ENCODE measurements around the gene DPEP3.
"Not testable (repeated sequence)": the region's sequence is repeated elsewhere in the genome, so short reads cannot be mapped to it uniquely, and the experiment has no call there.

Gene DPEP3

GRCh38 chr16:67946966-67947558 lies 33.2 kb downstream of the DPEP3 start:
- FAIRE-seq (no peak), DNase-seq (ENCODE audit: insufficient read length, low spot score) (no peak)

GRCh38 chr16:67946128-67946569 lies 34.1 kb downstream of the DPEP3 start:
- peak; percentile 33 for FAIRE-seq
- no peak for DNase-seq (ENCODE audit: insufficient read length, low spot score)

DNA sequence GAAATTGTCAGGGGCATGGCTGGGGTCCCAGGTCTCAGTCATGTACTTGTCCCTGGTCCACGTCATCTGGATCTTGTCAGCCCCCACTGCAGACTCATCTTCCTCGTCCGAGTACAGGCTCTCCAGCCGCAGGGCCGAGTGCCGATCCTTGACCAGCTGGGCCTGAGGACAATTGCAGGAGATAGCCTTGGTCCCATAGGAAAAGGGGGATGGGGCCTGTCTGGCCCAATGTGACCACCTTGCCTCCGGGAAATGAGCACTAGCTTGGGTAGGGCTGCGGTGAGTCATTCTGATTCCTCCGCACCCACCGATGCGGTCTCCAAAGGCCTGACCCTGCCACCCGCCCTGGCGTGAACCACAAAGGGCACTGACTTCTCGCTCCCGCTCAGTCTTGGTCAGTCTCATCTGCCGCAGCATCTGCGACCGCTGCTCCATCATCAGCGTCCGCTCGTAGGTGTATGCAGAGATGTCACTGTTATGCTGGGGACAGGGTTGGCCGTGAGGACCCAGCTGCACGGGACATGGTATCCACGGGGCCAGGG lies 34.8 kb downstream of the DPEP3 start:
- DNase-seq (ENCODE audit: insufficient read length, low spot score) (no peak), FAIRE-seq (no peak)

- FAIRE-seq (no peak), DNase-seq (ENCODE audit: insufficient read length, low spot score) (no peak)
Observed at GRCh38 chr16:67944690-67945391, 35.5 kb downstream of the DPEP3 start.

DNA sequence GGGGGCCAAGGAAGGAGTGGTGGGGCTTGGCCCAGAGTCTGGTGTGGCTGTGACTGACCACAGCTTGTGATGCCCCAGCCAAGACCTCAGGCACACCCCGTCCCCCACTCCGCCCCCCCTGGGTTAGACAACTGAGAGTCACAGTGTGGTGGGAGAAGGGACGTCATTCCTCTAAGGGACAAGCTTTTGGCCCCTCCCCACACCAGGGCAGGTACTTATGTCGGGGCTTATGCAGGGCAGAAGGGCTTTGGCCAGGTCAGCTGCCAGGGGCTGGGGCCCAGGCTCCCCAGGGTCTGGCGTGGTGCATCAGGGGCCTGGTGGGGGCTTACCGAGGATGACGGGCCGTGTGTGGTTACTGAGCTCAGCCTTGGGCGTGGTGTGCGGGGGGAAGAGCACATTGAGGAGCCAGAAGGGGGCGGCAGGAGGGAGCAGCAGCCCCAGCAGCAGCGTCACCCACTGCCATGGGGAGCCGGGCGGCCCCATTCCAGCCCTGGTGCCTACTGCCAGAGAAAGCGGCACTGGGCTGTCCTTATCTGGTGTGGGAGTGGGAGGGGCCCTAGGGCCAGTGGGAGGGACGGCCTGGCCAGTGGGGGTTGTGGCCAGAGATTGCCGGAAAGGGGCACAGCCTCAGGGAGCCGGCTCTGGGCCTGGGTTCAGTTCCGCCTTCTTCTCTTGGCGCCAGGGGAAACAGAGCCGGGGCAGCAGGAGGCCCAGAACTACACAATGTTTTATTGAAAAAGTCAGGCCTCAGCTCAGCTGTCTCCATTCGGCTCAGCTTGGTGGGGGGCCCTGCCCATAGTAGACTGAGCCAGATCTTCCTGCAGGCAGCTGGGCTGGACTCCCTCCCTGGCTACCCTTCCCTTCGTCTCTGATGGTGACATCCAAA lies 36.4 kb downstream of the DPEP3 start, which contains the start of gene LCAT:
Gene LCAT, minus strand, starts transcription at position 502 of the 886 bp plus-strand sequence. Its CDS starts 19 bp downstream, at position 483.
- DNase-seq (ENCODE audit: insufficient read length, low spot score) = no peak
- no peak for FAIRE-seq

DNA sequence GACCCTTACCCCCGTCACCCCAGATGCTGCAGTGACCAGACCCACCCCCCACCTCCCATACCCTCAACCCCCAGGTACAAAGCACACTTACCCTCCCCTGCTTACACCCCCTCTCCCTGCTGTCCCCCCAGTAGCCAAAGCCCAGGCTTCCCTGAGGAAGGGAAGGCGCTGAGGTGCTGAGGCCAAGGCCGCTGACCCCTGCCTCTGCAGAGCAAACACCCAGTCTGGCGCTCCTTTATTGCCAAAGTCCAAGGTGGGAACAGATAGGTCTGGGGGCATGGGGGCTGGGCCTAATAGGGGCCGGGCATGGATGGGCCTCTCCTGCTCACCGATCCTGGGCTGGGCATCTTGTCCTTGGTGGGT lies 37.1 kb downstream of the DPEP3 start:
- DNase-seq (ENCODE audit: insufficient read length, low spot score) (no peak), FAIRE-seq (no peak)

DNA sequence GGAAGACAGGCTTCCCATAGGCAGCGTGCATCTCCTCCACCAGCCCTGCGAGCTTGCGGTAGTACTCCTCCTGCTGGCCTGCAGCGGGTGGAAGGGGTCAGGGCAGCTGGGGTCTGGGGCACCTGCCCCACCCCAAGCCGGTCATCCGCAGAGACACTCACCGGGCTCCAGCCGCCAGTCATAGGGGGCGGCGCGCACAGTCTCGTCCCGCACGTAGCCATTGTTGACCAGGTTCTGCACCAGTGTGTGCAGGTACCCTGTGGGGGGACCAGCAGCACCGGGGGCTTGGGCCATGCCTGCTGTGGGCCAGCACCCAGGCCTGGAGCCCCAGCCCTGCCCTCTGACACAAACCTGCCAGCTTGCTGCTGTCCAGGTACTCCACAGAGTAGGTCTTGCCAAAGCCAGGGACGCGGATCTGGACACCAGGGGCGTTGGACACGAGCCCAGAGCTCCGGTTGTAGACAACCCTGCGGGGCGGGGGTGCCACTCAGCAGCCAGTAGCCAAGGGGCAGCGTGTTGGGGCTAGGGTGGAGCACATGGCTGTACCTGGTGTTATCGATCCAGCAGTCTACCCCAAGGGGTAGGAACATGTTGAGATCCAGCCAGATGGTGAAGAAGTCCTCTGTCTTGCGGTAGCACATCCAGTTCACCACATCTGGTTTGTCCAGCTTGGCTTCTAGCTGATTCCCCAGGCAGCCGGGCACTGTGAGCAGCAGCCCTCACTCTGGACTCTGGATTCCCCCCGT lies 37.6 kb downstream of the DPEP3 start:
- peak; percentile 48 for FAIRE-seq
- DNase-seq (ENCODE audit: insufficient read length, low spot score) = no peak

GRCh38 chr16:67942200-67942509 lies 38.1 kb downstream of the DPEP3 start:
- FAIRE-seq = peak; percentile 80

DNA sequence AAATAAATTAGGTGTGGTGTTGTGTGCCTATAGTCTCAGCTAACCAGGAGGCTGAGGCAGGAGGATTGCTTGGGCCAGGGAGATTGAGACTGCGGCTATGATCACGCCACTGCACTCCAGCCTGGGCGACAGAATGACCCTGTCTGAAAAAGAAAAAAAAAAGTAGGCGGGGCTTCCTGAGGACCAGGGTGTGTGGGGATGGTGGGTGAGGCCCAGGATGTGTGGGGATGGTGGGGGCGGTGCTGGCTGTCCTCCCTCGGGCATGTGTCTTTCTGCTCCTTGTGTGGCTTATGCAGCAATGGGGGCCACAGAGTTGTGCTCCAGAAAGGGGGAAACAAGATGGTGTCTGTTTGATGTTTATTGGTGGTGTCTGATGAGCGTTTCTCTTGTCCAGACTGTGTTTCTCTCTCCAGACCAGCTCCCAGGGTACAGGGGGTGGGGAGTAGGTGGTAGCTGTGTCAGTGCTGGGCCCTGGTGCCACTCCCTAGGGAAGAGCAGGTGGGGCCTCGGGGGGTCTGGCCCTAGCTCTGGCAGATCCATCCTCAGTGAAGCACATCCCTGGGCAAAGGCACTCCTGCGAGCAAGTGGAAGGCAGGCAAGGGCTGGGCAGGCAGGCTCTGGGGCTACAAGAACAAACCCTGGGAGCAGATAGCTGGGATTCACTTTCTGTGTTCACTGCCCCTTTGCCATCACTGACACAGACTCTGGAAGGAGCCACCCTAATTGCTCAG lies 38.7 kb downstream of the DPEP3 start:
- DNase-seq (ENCODE audit: insufficient read length, low spot score) (no peak), FAIRE-seq (no peak)

More at GRCh38 chr16:67942200-67942509, 38.1 kb downstream of the DPEP3 start:
- DNase-seq (ENCODE audit: insufficient read length, low spot score) = peak; percentile 53

DNA sequence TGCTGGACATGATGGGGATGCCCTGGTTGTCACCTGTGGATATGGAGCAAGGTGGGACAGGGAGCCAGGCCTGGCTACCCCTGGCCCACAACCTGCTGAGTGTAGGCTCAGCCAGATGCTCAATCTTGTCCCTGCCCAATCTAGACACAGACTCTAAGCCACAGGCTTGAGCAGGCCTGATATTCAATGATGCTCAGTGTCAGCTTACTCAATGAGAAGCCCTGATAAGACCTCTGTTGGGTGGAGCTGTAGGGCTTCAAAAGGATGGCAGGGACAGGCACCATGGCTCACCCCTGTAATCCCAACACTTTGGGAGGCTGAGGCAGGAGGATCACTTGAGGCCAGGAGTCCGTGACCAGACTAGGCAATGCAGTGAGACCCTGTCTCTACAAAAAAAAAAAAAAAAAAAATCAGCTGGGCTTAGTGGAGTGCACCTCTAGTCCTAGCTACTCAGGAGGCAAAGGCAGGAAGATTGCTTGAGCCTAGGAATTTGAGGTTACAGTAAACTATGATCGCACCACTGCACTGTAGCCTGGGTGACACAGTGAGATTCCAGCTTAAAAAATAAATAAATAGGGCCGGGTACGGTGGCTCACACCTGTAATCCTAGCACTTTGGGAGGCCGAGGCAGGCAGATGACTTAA lies 39.7 kb downstream of the DPEP3 start:
- FAIRE-seq (no peak), DNase-seq (ENCODE audit: insufficient read length, low spot score) (no peak)

DNA sequence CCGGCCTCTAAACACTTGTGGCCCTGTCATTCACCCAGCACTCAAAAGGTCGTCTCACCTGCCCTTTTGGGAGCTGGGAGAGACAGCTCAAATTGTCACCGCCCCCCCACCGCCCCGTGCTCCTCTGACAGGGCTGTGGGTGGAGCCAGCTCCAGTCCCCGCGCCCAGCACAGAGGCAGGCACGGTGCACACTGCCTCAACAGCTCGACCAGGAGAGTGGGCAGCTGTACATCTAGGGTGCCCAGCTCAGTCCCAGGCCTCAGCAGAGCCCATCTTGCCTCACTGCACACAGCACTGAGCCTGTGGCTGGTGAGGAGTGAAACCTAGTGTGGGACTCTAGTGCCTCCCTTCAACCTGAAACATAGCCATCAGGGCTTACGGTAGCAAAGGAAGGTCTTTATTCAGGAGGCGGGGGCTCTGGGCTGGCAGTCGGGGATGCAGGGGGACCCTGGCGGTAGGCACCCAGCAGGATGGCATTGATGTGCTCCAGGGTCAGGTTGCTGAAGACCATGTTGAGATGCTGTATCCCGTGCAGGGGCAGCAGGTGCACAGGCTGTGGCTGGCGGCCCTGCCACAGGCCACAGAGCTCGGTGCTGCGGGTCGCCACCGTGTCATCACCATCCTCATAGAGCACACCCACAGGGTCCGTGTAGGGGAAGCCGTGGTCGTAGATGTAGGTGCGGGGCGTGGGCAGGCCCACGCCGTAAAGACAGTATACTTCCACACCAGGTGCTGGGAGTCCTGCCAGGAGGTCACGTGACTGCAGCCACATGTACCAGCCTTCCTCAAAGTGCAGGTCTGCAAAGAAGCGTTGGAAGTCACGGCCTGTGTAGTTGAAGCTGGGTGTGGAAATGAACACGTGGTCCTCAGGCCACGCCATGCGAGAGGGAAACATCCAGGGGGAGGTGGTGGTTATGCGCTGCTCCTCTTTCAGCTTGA lies 40.5 kb downstream of the DPEP3 start:
- FAIRE-seq = peak; percentile 26

DNA sequence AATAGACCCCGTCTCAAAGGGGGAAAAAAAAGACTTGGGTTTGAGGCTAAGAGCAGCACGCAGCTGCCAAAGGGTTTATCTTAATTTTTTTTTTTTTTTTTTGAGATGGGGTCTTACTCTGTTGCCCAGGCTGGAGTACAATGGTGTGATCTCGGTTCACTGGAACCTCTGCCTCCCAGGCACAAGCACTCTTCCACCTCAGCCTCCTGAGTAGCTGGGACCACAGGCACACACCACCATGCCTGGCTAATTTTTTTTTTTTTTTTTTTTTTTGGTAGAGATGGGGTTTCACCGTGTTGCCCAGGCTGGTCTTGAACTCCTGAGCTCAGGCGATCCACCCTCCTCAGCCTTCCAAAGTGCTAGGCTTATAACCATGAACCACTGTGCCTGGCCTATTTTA lies 42.6 kb downstream of the DPEP3 start:
- FAIRE-seq; DNase-seq (ENCODE audit: insufficient read length, low spot score): not testable (repeated sequence)

More for the DNA sequence above, 40.5 kb downstream of the DPEP3 start:
- no peak for DNase-seq (ENCODE audit: insufficient read length, low spot score)

DNA sequence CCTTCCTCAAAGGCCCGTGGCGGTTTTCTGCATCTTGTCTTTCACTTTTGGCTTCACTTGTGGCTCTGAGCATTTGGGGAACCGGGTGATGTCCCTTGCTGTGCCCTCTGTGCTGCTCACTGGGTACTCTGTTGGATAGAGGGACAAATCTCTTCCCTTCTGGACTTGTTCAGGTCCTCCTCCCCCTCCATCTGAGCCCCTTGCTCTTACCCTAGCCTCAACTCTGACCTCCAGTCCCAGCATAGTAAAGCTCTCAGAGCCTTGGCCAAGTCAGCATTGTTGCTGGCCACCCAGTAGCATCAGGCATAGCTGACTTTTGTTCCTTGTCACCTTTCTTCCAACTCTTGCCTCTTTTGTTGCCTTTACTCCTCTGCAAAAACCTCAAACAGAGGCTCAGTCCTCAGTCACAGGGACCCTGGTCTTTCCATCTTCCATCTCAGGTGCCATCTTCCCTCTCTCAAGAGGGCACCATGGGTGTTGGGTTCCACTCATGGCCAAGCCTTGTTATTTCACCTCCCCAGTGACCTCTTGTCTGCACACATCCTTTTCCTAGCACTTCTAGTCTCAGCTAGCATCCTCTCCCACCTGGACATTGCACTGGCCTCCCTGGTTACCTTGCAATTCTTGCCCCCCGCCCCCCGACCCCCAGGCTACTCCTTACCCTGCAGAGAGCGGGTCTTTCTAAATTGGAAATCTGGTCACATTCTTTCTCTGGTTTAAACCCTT lies 43.3 kb downstream of the DPEP3 start:
- DNase-seq (ENCODE audit: insufficient read length, low spot score) (no peak), FAIRE-seq (peak; percentile 23)

GRCh38 chr16:67936124-67936879 lies 44.0 kb downstream of the DPEP3 start, which contains the start of gene PSMB10:
Gene PSMB10, minus strand, starts transcription at chr16:67936850. Its CDS starts 101 bp downstream, at chr16:67936749.
- DNase-seq (ENCODE audit: insufficient read length, low spot score) (peak; percentile 49), FAIRE-seq (no peak)

- peak; percentile 90 for FAIRE-seq
Observed at GRCh38 chr16:67935402-67936123, 44.7 kb downstream of the DPEP3 start.

GRCh38 chr16:67935101-67935401 lies 45.2 kb downstream of the DPEP3 start:
- FAIRE-seq = no peak

More at GRCh38 chr16:67935402-67936123, 44.7 kb downstream of the DPEP3 start:
- peak; percentile 99 for DNase-seq (ENCODE audit: insufficient read length, low spot score)

More at GRCh38 chr16:67935101-67935401, 45.2 kb downstream of the DPEP3 start:
- DNase-seq (ENCODE audit: insufficient read length, low spot score) = no peak

Data from HTR-8/SVneo (cell line).